Left colon (tissue), 2 donors: ENCODE measurements around the gene GMPR. TPM values are rescaled to one million over a fixed set of nuclear protein-coding genes. Genes with fewer than 3 reads are reported as not detected.
A peak's percentile ranks its signal among the peaks of the same experiment; 100 is the strongest.
"Not testable (repeated sequence)": the region's sequence is repeated elsewhere in the genome, so short reads cannot be mapped to it uniquely, and the experiment has no call there.

ENCODE experiments used
- ATAC-seq: fragments of 200-7000 bp; cut with Tn5 transposase; one replicate; pipeline ENCODE4 v1.9.1; 2020; ENCODE audit warnings: mild to moderate bottlenecking, moderate library complexity
- DNase-seq, 2 donors: peaks; one replicate each; pipeline ENCODE4 v3.0.0-alpha.2; 2020
- intact Hi-C, 2 donors: fragments of 100-400 bp; cut with DNase I in 1 of 2; cut with micrococcal nuclease in 1 of 2; formaldehyde crosslinking; loops; one replicate each; pipeline versions ENCODE4 v1.11.2 to v1.14.0; 2022; cut with DNase I, micrococcal nuclease
- total RNA-seq, 2 donors: library from RNA; stranded (reverse); fragmentation: NEBNext Ultra II Directional; extraction: Animal tissue kit (Norgen Biotek cat#: 25700); gene quantifications; one replicate each; pipeline ENCODE4 v1.2.1, GENCODE V29; 2021
- donor health status: DM: no; HTN: no; CAD: no.
- donor health status: DM: yes; HTN: yes; CAD: no.

The GMPR gene
- total RNA-seq, 2 donors from 2014 or later = 2.3 to 5.6 TPM

GRCh38 chr6:16263464-16264099 lies 25.2 kb downstream of the GMPR start:
- DNase-seq, ATAC-seq, intact Hi-C loops: not testable (repeated sequence)

GRCh38 chr6:16264785-16265184 lies 26.4 kb downstream of the GMPR start:
- ATAC-seq (no peak), DNase-seq (no peak)
- intact Hi-C loops = no loop called here

- DNase-seq = no peak
- intact Hi-C loops = no loop called here
- no peak for ATAC-seq
Observed at GRCh38 chr6:16265351-16266341, 27.3 kb downstream of the GMPR start.

- intact Hi-C loops = no loop called here
- no peak for DNase-seq
Observed at GRCh38 chr6:16267428-16268263, 29.3 kb downstream of the GMPR start.

GRCh38 chr6:16269442-16270070 lies 31.2 kb downstream of the GMPR start:
- DNase-seq, intact Hi-C loops, ATAC-seq: not testable (repeated sequence)

More at GRCh38 chr6:16267428-16268263, 29.3 kb downstream of the GMPR start:
- ATAC-seq = no peak

- ATAC-seq = no peak
- intact Hi-C loops = no loop called here
Observed at GRCh38 chr6:16270178-16270794, 31.9 kb downstream of the GMPR start.

GRCh38 chr6:16271428-16271827 lies 33.0 kb downstream of the GMPR start:
- no peak for DNase-seq
- intact Hi-C loops = no loop called here

More at GRCh38 chr6:16270178-16270794, 31.9 kb downstream of the GMPR start:
- no peak for DNase-seq

GRCh38 chr6:16272201-16272600 lies 33.8 kb downstream of the GMPR start:
- intact Hi-C loops = no loop called here
- ATAC-seq = no peak
- DNase-seq = no peak

More at GRCh38 chr6:16271428-16271827, 33.0 kb downstream of the GMPR start:
- ATAC-seq = no peak

- DNase-seq (no peak), ATAC-seq (no peak)
- intact Hi-C loops = no loop called here
Observed at GRCh38 chr6:16273256-16273655, 34.9 kb downstream of the GMPR start.

GRCh38 chr6:16274483-16274882 lies 36.1 kb downstream of the GMPR start:
- DNase-seq (no peak), ATAC-seq (no peak)
- intact Hi-C loops = no loop called here

GRCh38 chr6:16274885-16275589 lies 36.6 kb downstream of the GMPR start:
- intact Hi-C loops = no loop called here
- DNase-seq (no peak), ATAC-seq (no peak)

- ATAC-seq = peak; percentile 93
- DNase-seq = peak; percentile 51 to 72
- intact Hi-C loops = no loop called here
Observed at GRCh38 chr6:16277101-16277981, 39.0 kb downstream of the GMPR start.

- ATAC-seq (peak; percentile 55), DNase-seq (no peak)
- intact Hi-C loops = no loop called here
Observed at GRCh38 chr6:16278048-16278724, 39.8 kb downstream of the GMPR start.

GRCh38 chr6:16278750-16279149 lies 40.4 kb downstream of the GMPR start:
- no peak for ATAC-seq
- DNase-seq = no peak
- intact Hi-C loops = no loop called here

- ATAC-seq (no peak), DNase-seq (no peak)
- intact Hi-C loops = no loop called here
Observed at GRCh38 chr6:16279243-16279642, 40.9 kb downstream of the GMPR start.

GRCh38 chr6:16282370-16282769 lies 44.0 kb downstream of the GMPR start:
- no peak for DNase-seq
- intact Hi-C loops = no loop called here
- no peak for ATAC-seq
